ENCODE results near the gene POLG2.
"Not testable (repeated sequence)": the region's sequence is repeated elsewhere in the genome, so short reads cannot be mapped to it uniquely, and the experiment has no call there.

POLG2 gene

GRCh38 chr17:64437944-64438525 is 58.8 kb downstream of the POLG2 start:
- no peak for DNase-seq

GRCh38 chr17:64431534-64431933 is 65.3 kb downstream of the POLG2 start:
- no peak for DNase-seq

GRCh38 chr17:64430036-64430435 is 66.8 kb downstream of the POLG2 start:
- not testable (repeated sequence) for DNase-seq

GRCh38 chr17:64428406-64428805 is 68.4 kb downstream of the POLG2 start:
- no peak for DNase-seq

Measured in stimulated activated CD4-positive, alpha-beta T cell treated with anti-CD3 and anti-CD28 coated beads, Interleukin-4, amount 100 ng/mL, for 24 hours (primary cell).